Stimulated activated CD8-positive, alpha-beta memory T cell treated with anti-CD3 and anti-CD28 coated beads, Interleukin-4, amount 100 ng/mL, for 4 hours (primary cell): Measurements from ENCODE around the gene EMC1.
"Not testable (repeated sequence)": the region's sequence is repeated elsewhere in the genome, so short reads cannot be mapped to it uniquely, and the experiment has no call there.

ENCODE experiments used
- DNase-seq, 2 donors: peaks; one replicate each; pipeline ENCODE4 v3.0.0-alpha.2; 2020; ENCODE audit warnings: low read depth in 2 of 2, low spot score in 1 of 2

The EMC1 gene

GRCh38 chr1:19191811-19192210 lies 59.5 kb downstream of the EMC1 start:
- no peak for DNase-seq

GRCh38 chr1:19190468-19190867 lies 60.9 kb downstream of the EMC1 start:
- no peak for DNase-seq

GRCh38 chr1:19189270-19189669 lies 62.1 kb downstream of the EMC1 start:
- DNase-seq = no peak

- DNase-seq = no peak
These were observed 63.5 kb downstream of the EMC1 start for GRCh38 chr1:19187852-19188251.

GRCh38 chr1:19186001-19186400 lies 65.3 kb downstream of the EMC1 start:
- no peak for DNase-seq

- DNase-seq = no peak
These were observed 69.1 kb downstream of the EMC1 start for GRCh38 chr1:19182223-19182622.

- DNase-seq = not testable (repeated sequence)
These were observed 71.1 kb downstream of the EMC1 start for GRCh38 chr1:19180265-19180657.

GRCh38 chr1:19179597-19180264 lies 71.6 kb downstream of the EMC1 start:
- no peak for DNase-seq

- no peak for DNase-seq
These were observed 72.5 kb downstream of the EMC1 start for GRCh38 chr1:19178734-19179398.

- DNase-seq = no peak
These were observed 73.5 kb downstream of the EMC1 start for GRCh38 chr1:19177811-19178210.

- DNase-seq = no peak
These were observed 81.7 kb downstream of the EMC1 start for GRCh38 chr1:19169642-19170041.

GRCh38 chr1:19167140-19167539 lies 84.2 kb downstream of the EMC1 start:
- DNase-seq = no peak

- no peak for DNase-seq
These were observed 85.3 kb downstream of the EMC1 start for GRCh38 chr1:19166066-19166465.
